Neural cell (in vitro differentiated cells): ENCODE data around the gene TXNIP. TPM values are rescaled to one million over a fixed set of nuclear protein-coding genes. Genes with fewer than 3 reads are reported as not detected.

Source experiments
- H2AFZ ChIP-seq: fragments of 200-600, 300-800 bp; sonication (generic), shearing (Covaris generic); 2 replicates; pipeline ENCODE4 v1.6.0; 2014; ENCODE audit warnings: low read depth, mild to moderate bottlenecking, antibody characterized with exemption, low read length, moderate library complexity
- H3F3A ChIP-seq: fragments of 200-600 bp; shearing (Covaris generic); 2 replicates; pipeline ENCODE4 v1.6.1; 2016; ENCODE audit warnings: mild to moderate bottlenecking, moderate library complexity, mixed read lengths, antibody characterized with exemption, low read length; ENCODE audit not compliant: insufficient read depth, poor library complexity, severe bottlenecking
- H3K27ac ChIP-seq: fragments of 200-600, 300-800 bp; sonication (generic), shearing (Covaris generic); 2 replicates; pipeline ENCODE4 v1.5.1; 2014; ENCODE audit warnings: mild to moderate bottlenecking, low read length, moderate library complexity
- H3K27me3 ChIP-seq: fragments of 300-800, 200-600 bp; sonication (generic), shearing (Covaris generic); 2 replicates; pipeline ENCODE4 v1.6.0; 2014; ENCODE audit warnings: mild to moderate bottlenecking, low read depth, low read length, moderate library complexity; ENCODE audit not compliant: insufficient read depth
- H3K36me3 ChIP-seq: fragments of 300-800, 200-600 bp; sonication (generic), shearing (Covaris generic); 2 replicates; pipeline ENCODE4 v1.5.1; 2014; ENCODE audit warnings: mild to moderate bottlenecking, antibody characterized with exemption, low read length, moderate library complexity; ENCODE audit not compliant: insufficient read depth
- H3K4me2 ChIP-seq: fragments of 300-800, 200-600 bp; sonication (generic), shearing (Covaris generic); 2 replicates; pipeline ENCODE4 v1.6.0; 2014; ENCODE audit warnings: mild to moderate bottlenecking, low read length
- H3K4me3 ChIP-seq: fragments of 300-800, 200-600 bp; sonication (generic), shearing (Covaris generic); 2 replicates; pipeline ENCODE4 v1.5.1; 2014; ENCODE audit warnings: mild to moderate bottlenecking, low read length, moderate library complexity
- H3K79me2 ChIP-seq: fragments of 200-600 bp; shearing (Covaris generic); replicated peaks from 2 replicates; pipeline ENCODE4 v1.6.0; 2014; ENCODE audit warnings: mild to moderate bottlenecking, low read length, moderate library complexity; ENCODE audit not compliant: insufficient read depth
- H3K9ac ChIP-seq: fragments of 300-800, 200-600 bp; sonication (generic), shearing (Covaris generic); 2 replicates; pipeline ENCODE4 v1.6.1; 2016; ENCODE audit warnings: mild to moderate bottlenecking, low read length, mixed read lengths
- H3K9me2 ChIP-seq: fragments of 200-600 bp; shearing (Covaris generic); 2 replicates; pipeline ENCODE4 v1.6.1; 2016; ENCODE audit warnings: mild to moderate bottlenecking, low read length, mixed read lengths; ENCODE audit not compliant: insufficient read depth
- H3K9me3 ChIP-seq: fragments of 200-600, 300-800 bp; sonication (generic), shearing (Covaris generic); 2 replicates; pipeline ENCODE4 v1.6.1; 2016; ENCODE audit warnings: mild to moderate bottlenecking, mixed run types, low read length, moderate library complexity, mixed read lengths
- H4K20me1 ChIP-seq: fragments of 200-600 bp; shearing (Covaris generic); 2 replicates; pipeline ENCODE4 v1.6.1; 2016; ENCODE audit warnings: mild to moderate bottlenecking, mixed run types; ENCODE audit not compliant: insufficient read depth
- EZH2 ChIP-seq: fragments of 200-600, 300-800 bp; shearing (Covaris generic), sonication (generic); IDR thresholded peaks from 2 replicates; pipeline ENCODE4 v1.6.1; 2014; ENCODE audit warnings: antibody characterized with exemption, low read length, borderline replicate concordance, mild to moderate bottlenecking; ENCODE audit not compliant: insufficient read depth, poor library complexity, severe bottlenecking
- MXI1 ChIP-seq: fragments of 450-650 bp; conservative IDR thresholded peaks from 2 replicates; pipeline ENCODE4 v1.6.1; 2014; ENCODE audit warnings: antibody characterized with exemption, mild to moderate bottlenecking; ENCODE audit not compliant: poor library complexity, severe bottlenecking
- POLR2AphosphoS5 ChIP-seq: IDR thresholded peaks from 2 replicates; pipeline ENCODE4 v1.6.1; 2012
- RAD21 ChIP-seq: fragments of 450-650 bp; conservative IDR thresholded peaks from 2 replicates; pipeline ENCODE4 v1.6.1; 2014; ENCODE audit warnings: antibody characterized with exemption, mild to moderate bottlenecking, moderate library complexity
- REST ChIP-seq: IDR thresholded peaks from 2 replicates; pipeline ENCODE4 v1.6.1; 2012; ENCODE audit warnings: borderline replicate concordance
- SMC3 ChIP-seq: fragments of 450-650 bp; conservative IDR thresholded peaks from 2 replicates; pipeline ENCODE4 v1.6.1; 2014; ENCODE audit warnings: antibody characterized with exemption, mild to moderate bottlenecking, moderate library complexity; ENCODE audit not compliant: poor library complexity
- TAF1 ChIP-seq: IDR thresholded peaks from 2 replicates; pipeline ENCODE4 v1.6.1; 2012; ENCODE audit warnings: low read depth
- polyA plus RNA-seq: library from polyadenylated mRNA; depleted of rRNA; stranded (reverse); fragments of >200 nt; gene quantifications from 2 replicates; pipeline ENCODE4 v1.2.3, GENCODE V29; 2014
- TF ChIP-seq, protein P1 (sequence below): fragments of 450-650 bp; IDR thresholded peaks from 2 replicates; pipeline ENCODE4 v1.5.1; 2014; ENCODE audit warnings: antibody characterized with exemption, mild to moderate bottlenecking, moderate library complexity; ENCODE audit not compliant: poor library complexity, severe bottlenecking

The TXNIP gene
- polyA plus RNA-seq, 1 donor from 2014 or later = 140 TPM

- Histone ChIP-seq H3K9me2 (no peaks in the 10 kb centered on the region), H3K36me3 (no peaks in the 10 kb centered on the region), H3K9me3 (no peaks in the 10 kb centered on the region), H3K9ac (peak overlapping the region; percentile 60), H3K79me2 (no peaks in the 10 kb centered on the region), H4K20me1 (no peaks in the 10 kb centered on the region), H3K4me2 (peak overlapping the region; percentile 33), H3K4me3 (peak overlapping the region; percentile 49), H3F3A (no peaks in the 10 kb centered on the region), H3K27me3 (no peaks in the 10 kb centered on the region), H3K27ac (peak overlapping the region; percentile 90), H2AFZ (no peak overlapping the region)
- peak; percentile 45 for TF ChIP-seq TAF1
- TF ChIP-seq, protein P1, sequence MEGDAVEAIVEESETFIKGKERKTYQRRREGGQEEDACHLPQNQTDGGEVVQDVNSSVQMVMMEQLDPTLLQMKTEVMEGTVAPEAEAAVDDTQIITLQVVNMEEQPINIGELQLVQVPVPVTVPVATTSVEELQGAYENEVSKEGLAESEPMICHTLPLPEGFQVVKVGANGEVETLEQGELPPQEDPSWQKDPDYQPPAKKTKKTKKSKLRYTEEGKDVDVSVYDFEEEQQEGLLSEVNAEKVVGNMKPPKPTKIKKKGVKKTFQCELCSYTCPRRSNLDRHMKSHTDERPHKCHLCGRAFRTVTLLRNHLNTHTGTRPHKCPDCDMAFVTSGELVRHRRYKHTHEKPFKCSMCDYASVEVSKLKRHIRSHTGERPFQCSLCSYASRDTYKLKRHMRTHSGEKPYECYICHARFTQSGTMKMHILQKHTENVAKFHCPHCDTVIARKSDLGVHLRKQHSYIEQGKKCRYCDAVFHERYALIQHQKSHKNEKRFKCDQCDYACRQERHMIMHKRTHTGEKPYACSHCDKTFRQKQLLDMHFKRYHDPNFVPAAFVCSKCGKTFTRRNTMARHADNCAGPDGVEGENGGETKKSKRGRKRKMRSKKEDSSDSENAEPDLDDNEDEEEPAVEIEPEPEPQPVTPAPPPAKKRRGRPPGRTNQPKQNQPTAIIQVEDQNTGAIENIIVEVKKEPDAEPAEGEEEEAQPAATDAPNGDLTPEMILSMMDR = peak; percentile 14
- TF ChIP-seq POLR2AphosphoS5 = peak; percentile 61
- TF ChIP-seq REST = peak; percentile 66
- TF ChIP-seq MXI1 = no peak
- no peak for TF ChIP-seq RAD21
- TF ChIP-seq SMC3 = no peak
- no peak for TF ChIP-seq EZH2
Observed at GRCh38 chr1:145978854-145979745, 17.3 kb downstream of the TXNIP start.

DNA sequence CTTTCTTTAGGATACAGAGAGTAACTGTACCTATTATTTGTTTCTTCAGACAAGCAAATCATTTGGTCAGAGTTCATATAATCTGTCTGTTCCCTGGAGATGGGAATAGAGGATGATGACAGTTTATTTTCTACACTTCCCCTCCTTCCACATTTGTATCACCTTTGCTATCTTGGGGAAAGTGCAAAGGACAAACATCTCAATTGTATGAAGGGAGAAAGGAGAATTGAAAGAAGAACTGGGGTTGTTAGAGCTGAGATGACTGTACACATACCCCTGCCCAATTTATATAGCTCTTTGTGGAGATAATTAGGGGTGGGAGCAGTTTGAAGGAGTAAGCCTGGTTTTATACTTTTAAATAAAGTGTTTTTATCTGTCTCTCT is 17.9 kb downstream of the TXNIP start:
- H3K9me2 ChIP-seq = no peaks in the 10 kb centered on the region
- peak overlapping the region; percentile 60 for H3K9ac ChIP-seq
- no peaks in the 10 kb centered on the region for H3K9me3 ChIP-seq
- peak overlapping the region; percentile 90 for H3K27ac ChIP-seq
- peak overlapping the region; percentile 49 for H3K4me3 ChIP-seq
- no peaks in the 10 kb centered on the region for H3K79me2 ChIP-seq
- TF ChIP-seq RAD21 (no peak), REST (no peak)
- H3K27me3 ChIP-seq = no peaks in the 10 kb centered on the region
- no peaks in the 10 kb centered on the region for H3F3A ChIP-seq
- H3K36me3 ChIP-seq = no peaks in the 10 kb centered on the region
- no peaks in the 10 kb centered on the region for H4K20me1 ChIP-seq
- H3K4me2 ChIP-seq = no peak overlapping the region
- no peak overlapping the region for H2AFZ ChIP-seq
